Epithelial cell of proximal tubule (primary cell): ENCODE data around the gene WDR5. TPM values are rescaled to one million over a fixed set of nuclear protein-coding genes. Genes with fewer than 3 reads are reported as not detected.

Experiments
- DNase-seq: peaks from one replicate; pipeline ENCODE4 v3.0.0-alpha.2; 2011; ENCODE audit warnings: low read depth
- H3K4me3 ChIP-seq: 2 replicates; pipeline ENCODE4 v1.5.1; 2011; ENCODE audit warnings: low read depth, mild to moderate bottlenecking, low read length
- total RNA-seq: library from RNA; depleted of rRNA; stranded (reverse); fragments of >200 nt; gene quantifications from 2 replicates; pipeline ENCODE4 v1.2.3, GENCODE V29; 2015
- TF ChIP-seq, protein P1 (sequence below): conservative IDR thresholded peaks from 2 replicates; pipeline ENCODE4 v1.5.1; 2012; ENCODE audit warnings: low read depth, mild to moderate bottlenecking, low read length

WDR5 gene
- total RNA-seq, 1 donor from 2014 or later: 29.1 TPM

DNA sequence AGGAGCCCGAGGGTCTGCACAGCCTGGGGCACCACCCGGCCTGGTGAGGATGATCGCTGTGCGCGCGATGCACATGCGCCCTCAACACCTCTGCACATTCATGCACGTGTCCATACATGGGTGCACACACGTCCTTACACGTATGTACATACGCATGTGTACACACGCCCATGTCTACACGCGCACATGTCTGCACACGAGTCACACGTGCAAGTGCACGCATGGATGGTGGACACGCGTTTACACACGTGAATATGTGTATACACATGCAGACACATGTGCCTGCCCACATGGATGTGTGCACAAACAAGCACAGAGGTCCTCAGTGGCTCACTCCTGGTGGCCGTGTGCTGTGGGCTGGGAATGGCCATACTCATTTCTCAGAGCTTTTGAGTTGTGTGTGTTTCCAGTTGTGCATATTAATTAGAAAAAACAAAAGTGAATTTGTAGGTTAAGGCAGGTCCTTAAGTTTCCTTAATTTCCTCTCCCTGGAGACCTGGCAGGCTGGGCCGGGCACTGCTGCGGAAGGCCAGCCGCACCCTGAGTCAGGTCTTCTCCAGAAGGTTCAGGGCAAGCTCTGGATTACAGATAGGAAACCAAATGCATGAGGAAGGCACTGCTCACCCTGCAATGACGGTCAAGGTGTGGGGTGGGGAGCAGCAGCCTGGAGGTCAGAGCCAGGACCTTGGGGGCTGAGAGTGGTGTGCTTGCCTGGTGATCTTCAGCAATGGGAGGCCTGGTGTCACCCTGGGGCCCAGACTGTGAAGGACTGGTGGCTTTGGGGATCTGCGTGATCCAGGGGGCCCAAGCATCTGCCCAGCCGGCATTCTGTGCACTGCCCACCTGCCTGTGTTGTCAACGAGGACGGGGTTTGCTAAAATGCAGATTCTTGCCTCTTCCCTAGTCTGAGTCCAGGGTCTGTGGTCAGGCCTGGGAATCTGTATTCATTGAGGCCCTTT lies 29.8 kb downstream of the WDR5 start:
- H3K4me3 ChIP-seq: no peak overlapping the region
- DNase-seq: no peak
- TF ChIP-seq, protein P1, sequence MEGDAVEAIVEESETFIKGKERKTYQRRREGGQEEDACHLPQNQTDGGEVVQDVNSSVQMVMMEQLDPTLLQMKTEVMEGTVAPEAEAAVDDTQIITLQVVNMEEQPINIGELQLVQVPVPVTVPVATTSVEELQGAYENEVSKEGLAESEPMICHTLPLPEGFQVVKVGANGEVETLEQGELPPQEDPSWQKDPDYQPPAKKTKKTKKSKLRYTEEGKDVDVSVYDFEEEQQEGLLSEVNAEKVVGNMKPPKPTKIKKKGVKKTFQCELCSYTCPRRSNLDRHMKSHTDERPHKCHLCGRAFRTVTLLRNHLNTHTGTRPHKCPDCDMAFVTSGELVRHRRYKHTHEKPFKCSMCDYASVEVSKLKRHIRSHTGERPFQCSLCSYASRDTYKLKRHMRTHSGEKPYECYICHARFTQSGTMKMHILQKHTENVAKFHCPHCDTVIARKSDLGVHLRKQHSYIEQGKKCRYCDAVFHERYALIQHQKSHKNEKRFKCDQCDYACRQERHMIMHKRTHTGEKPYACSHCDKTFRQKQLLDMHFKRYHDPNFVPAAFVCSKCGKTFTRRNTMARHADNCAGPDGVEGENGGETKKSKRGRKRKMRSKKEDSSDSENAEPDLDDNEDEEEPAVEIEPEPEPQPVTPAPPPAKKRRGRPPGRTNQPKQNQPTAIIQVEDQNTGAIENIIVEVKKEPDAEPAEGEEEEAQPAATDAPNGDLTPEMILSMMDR: no peak

DNA sequence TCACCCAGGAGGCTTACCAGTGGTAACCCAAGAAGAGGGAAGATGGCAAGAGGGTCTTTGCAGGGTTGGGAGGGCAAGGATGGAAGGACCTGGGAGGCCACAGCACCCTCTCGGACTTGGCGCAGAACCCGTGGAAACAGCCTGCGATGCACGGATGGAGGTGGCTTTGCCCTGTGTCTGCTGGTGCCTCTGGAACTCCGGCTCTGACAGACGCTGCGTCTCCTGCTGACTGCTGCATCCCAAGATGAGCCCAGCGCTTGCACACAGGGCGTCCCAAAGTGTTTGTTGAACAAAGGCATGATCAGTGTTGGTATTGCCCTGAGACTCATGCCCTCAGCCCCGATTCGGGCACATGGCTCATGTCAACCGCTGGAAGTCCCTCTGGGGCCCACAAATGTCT lies 30.5 kb downstream of the WDR5 start:
- no peak for DNase-seq
- H3K4me3 ChIP-seq: no peak overlapping the region
- TF ChIP-seq, protein P1: no peak

DNA sequence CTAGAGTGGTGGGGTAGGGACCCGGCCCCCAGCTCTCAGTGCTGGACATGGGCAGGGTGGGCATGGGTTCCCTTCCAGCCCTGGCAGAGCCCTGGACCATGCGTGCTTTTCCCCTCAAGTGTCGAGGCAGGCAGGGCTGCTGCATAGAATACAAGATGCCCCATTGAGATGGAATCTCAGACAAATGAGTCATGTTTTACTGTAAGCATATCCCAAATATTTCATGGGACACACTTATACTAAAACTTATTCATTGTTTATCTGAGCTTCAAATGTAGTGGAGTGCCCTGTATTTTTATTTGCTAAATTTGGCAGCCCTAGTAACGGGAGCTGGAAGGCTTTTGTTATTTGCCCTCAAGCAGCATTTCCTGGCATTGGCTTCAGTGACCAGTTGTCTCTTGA lies 31.6 kb downstream of the WDR5 start:
- DNase-seq: no peak
- H3K4me3 ChIP-seq: no peak overlapping the region
- TF ChIP-seq, protein P1: no peak

DNA sequence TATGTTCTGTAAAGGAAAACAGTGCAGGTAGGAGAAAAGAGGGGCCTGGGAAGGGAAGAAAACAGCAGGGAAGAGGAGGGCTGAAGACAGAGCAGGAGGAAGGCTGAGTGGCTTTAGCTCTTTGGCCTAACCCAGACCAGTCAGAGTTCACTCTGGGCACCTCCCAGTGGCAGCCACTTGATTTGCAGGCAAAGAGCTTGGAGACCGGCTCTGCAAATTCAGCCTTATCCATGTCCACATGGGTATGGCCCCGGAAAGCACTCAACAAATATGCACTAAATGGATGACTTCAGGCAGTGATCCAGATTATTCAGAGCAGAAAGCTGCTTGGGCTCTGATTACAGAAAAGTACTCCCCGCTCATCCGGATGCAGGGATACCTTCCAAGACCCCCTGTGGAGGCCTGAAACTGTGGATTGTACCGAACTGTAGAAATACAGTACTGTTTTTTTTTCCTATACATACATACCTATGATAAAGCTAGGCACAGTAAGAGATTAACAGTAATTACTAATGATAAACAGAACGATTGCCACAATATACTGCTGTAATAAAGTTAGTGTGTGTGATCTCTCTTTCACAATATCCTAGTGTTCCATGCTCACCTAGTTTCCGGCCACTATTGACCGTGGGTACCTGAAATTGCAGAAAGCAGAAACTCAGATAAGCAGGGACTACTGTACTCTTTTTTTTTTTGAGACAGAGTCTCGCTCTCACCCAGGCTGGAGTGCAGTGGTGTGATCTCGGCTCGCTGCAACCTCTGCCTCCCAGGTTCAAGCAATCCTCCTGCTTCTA lies 33.1 kb downstream of the WDR5 start:
- no peak overlapping the region for H3K4me3 ChIP-seq
- no peak for DNase-seq
- TF ChIP-seq, protein P1: peak; percentile 28

DNA sequence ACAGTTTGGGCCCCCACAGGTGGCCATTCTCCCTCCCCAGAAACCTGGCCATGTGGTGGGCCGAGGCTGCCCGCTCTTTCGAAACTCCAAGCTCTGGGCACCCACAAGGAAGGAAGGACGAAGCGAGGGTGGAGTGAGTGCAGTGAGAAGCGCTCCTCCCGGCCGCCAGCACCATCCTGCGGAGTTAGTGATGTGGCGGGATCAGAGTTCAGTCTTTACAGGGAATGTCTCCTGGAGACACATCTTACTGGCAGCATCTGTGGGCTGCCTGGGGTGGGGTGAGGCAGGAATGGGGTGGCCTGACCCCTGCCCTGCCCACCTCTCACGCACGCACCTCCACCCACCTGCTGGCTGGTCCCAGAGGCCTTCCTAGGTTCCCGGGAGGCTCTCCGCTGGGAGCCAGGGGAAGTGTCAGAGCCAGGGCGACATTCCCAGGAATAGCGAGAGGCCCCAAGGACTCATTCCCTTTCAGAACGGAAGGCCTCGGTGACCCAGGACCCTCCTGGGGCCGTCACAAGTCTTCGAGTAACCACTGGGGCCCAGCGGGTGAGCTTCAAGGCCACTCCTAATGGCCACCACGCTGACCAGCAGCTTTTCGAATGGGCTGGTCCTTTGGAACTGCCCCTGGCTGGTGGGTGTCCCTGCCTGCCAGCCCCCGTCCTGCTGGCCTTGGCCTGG lies 34.0 kb downstream of the WDR5 start:
- no peak overlapping the region for H3K4me3 ChIP-seq
- TF ChIP-seq, protein P1: no peak
- no peak for DNase-seq

DNA sequence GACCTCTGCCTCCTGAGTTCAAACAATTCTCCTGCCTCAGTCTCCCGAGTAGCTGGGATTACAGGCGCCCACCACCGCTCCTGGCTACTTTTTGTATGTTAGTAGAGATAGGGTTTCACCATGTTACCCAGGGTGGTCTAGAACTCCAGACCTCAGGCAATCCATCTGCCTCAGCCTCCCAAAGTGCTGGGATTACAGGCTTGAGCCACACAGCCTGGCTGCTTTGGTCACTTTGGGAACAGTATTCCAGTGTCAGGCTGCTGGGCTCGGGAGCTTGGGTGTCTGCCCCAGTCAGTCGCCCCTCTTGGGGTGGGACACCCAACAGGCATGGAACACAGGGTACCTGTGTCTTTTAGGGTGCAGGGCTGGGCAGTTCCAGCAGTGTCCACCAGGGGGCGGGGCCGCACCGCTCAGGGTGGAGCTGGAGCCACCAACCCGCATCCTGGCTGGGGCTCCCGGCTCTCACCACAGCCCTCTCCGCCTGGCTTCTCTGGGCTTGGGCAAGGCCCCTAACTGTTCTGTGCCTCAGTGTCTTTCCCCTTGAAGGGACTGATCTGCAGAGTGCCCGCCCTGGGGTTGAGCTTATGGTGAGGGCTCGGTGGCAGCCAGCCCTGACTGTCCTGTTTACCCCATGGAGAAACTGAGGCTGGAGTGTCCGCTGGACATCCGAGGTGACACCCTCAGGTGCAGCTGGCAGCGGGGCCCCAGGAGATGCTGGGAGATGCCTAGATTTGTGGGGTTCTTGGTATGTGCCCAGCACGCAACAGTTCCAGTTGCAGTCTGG lies 34.8 kb downstream of the WDR5 start:
- TF ChIP-seq, protein P1: no peak
- H3K4me3 ChIP-seq: no peak overlapping the region
- DNase-seq: no peak
